GM19328 (cell line): Measurements from ENCODE around the gene AURKA.
"Not testable (repeated sequence)": the region's sequence is repeated elsewhere in the genome, so short reads cannot be mapped to it uniquely, and the experiment has no call there.

Experiments
- ATAC-seq: cut with Tn5 transposase; IDR thresholded peaks from one replicate; pipeline ENCODE4 v1.9.1; 2021; ENCODE audit warnings: mild to moderate bottlenecking, moderate library complexity; ENCODE audit not compliant: unreplicated experiment

The AURKA gene

GRCh38 chr20:56391596-56392131, 351 bp downstream of the AURKA start:
- peak; percentile 20 for ATAC-seq

- no peak for ATAC-seq
These were observed 978 bp downstream of the AURKA start for GRCh38 chr20:56391037-56391436.

DNA sequence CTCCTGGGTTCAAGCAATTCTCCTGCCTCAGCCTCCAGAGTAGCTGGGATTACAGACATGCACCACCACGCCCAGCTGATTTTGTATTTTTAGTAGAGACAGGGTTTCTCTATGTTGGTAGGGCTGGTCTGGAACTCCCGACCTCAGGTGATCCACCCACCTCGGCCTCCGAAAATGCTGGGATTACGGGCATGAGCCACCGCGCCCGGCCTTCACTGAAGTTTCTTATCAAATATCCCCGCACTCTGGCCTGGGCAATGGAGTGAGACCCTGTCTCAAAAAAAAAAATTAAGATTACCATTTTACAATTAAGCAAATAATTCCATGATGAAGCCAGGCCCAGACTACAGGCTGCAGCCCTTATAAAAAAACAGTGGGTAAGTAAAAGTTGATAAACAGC, 1.6 kb downstream of the AURKA start:
- not testable (repeated sequence) for ATAC-seq

DNA sequence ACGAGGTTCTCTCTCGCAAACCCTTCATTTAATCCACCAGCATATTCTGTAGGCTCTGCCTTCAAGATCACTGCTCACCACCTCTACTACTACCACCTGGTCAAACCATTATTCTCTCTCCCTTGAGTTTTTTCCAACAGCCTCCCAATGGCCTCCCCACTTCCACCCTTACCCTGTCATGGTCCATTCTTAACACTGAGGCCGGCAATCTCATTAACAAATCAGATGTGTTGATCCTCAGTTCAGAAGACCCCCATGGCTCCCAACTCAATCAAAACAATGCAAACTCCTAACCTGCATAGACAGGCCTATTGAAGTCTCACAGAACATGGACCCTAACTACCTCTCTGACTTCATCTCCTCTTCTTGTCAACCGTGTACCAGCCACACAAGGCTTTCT, 2.2 kb downstream of the AURKA start:
- no peak for ATAC-seq

- ATAC-seq: no peak
These were observed 3.1 kb downstream of the AURKA start for GRCh38 chr20:56388882-56389281.

GRCh38 chr20:56386219-56386618, 5.8 kb downstream of the AURKA start:
- ATAC-seq: no peak

GRCh38 chr20:56385130-56385529, 6.9 kb downstream of the AURKA start:
- ATAC-seq: no peak

DNA sequence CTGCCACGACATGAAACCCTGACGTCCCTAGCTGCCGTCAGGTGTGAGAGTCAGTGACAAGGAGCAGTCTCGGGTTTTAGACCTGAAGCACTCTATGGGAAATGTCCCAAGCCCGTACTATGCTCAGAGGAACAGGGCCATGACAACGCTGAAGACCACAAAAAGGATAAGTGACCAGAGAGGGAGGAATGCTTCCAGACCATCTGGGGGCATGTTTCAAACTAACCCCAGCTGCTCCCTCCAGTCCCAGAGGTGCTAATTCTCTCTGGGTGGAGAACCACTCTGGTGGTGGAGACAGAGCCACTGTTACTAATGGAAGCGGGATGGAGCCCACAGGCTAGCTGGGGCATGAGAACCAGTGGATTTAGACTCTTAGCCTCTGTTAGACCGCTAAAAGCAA, 8.7 kb downstream of the AURKA start:
- ATAC-seq: no peak

GRCh38 chr20:56382696-56383095, 9.3 kb downstream of the AURKA start:
- no peak for ATAC-seq

DNA sequence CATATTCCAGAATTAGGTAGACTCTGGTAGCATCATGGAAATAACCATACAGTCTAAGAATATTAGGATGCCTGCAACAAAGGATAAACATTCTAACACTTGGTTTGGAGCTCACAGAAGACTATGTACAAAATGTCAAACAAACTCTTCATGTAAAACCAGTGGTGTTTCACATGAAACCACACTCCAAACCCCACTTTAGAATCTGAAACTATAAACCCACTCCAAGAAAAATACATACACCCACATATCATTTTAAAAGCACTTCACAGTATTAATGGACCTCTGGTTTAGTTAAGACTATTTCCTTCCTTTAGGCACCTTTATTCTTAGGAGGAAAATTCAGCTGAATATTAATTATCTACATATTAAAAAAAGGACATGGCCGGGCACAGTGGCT, 10.5 kb downstream of the AURKA start:
- ATAC-seq: no peak

- ATAC-seq: no peak
These were observed 11.6 kb downstream of the AURKA start for GRCh38 chr20:56380375-56380774.

DNA sequence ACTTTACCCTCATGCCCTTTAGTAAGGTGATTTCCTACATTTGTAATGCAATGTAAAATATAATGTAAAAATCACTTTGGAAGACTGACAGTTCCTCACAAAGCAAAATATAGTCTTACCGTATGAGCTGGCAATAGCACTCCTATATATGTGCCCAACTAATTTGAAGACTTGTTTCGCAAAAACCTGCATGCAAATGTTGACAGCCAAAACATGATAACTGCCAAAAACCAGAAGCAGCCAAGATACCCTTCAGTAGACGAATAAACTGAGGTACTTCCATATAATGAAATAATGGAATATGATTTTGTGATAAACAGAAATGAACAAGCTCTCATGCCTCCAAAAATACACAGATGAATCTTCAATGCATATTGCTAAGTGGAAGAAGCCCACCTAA, 13.6 kb downstream of the AURKA start:
- no peak for ATAC-seq

DNA sequence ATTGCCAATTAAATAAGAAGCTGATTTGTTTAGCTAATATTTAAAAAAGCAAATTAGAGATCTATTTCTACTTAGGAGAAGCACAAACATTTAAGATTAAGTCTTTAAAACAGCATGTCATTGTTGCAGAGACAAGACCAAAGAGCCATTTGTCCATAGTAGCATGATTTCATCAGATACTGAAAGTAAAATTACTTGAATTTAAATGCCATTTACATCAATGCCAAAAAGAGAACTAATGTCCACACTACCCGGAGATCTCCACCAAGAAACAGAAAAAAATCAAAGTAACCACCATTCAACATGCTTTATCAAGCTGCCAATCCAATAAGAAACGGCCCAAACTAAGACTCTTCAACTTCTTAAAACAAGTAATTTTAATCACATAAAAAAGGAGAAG, 15.7 kb downstream of the AURKA start:
- ATAC-seq: no peak

DNA sequence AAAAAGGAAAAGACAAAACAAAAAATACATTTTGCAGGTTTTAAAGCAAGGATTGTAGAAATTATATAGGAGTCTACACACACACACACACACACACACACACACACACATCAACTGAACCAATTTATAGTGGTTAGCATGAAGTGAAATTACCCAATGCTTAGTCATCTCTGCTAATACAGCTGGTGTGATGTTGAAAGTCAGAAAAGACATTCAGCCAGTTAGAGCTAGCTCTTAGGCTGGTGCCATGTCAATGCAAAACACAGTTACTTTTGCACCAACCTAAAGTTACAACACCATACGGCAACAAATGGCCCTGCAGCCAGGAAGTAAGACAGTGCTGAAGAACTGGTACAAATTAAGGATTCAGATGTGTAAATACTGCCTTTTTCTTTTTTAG, 18.1 kb downstream of the AURKA start:
- no peak for ATAC-seq

DNA sequence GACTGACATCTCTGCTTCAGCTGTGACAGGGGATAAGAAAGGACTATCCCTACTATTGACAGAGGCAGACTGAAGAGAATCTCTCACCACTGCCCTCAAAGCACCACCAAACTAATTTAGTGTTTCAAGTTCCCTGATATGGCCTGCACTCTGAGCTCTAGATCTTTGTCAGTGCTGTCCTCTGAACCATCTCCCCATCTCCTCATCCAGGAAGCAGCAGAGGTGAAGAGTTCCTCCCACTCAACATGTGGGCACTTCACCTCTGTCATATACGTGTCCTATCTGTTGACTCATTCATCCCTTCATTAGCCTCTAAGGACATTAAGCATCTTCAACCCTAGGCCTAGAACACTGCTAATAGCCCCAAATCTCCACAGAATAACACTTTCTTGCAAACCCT, 19.2 kb downstream of the AURKA start:
- no peak for ATAC-seq

DNA sequence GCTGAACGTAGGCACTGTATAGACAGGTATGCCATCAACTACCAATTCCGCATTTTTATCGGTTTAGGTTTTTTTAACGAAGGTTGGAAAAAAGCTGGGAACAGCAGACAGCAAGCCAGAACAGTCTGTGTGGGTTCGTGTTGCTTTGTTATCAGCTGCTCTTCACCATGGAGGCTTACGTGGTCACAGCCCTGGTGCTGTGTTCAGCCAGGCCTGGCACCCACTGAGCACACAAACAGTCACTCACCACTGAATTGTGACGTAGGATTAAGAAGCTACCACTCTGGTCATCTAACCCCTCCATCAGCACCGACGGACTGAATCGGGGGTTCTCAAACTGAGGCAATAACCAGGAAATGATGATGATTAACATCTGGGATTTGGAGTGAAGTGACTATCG, 20.0 kb downstream of the AURKA start:
- ATAC-seq: no peak

DNA sequence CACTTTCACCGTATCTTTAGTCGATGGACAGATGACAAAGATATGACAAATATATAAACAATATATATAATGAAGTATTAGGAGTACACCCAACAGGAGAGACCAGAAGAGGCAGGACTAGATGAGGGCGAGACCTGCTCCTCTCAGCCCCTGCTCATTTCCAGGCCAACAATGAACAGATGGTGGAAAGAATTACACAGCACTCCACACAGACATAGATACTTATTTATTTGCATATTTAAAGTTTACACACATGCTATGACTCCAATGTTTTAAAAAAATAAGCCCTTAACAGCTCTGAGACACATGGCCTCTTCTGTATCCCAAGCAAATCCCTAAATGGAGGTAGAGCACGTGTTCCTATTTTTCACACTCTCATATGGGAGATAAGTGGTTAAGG, 22.8 kb downstream of the AURKA start:
- no peak for ATAC-seq

GRCh38 chr20:56368351-56369134, 23.5 kb downstream of the AURKA start:
- no peak for ATAC-seq

- no peak for ATAC-seq
These were observed 28.5 kb downstream of the AURKA start for GRCh38 chr20:56363491-56363890.

DNA sequence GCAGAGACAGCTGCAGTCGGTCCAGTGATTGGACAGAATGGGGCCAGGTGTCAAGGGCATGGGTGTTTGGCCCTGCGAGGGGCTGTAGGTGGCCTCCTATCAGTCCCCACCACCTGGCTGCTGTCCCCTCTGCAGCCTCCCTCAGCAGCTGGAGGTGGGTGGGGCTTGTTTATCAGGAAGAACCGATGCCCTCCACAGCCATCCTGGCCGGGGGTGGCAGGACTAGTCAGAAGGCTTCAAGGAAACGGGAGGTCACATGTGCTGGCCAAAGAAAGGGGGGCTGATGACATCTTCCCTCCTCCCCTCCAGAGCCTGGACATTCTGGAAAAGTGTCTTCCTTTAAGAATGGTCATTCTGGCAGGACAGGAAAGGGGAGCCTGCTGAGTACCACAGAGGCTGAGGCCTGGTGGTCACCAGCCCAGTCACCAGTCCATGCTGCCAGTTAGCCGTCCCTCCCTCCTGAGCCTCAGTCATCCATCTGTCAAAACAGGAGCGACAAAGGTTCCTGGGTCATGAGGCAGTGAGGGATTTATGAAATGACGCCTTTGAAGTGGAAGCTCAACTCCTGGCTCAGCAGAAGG, 29.1 kb downstream of the AURKA start:
- no peak for ATAC-seq

DNA sequence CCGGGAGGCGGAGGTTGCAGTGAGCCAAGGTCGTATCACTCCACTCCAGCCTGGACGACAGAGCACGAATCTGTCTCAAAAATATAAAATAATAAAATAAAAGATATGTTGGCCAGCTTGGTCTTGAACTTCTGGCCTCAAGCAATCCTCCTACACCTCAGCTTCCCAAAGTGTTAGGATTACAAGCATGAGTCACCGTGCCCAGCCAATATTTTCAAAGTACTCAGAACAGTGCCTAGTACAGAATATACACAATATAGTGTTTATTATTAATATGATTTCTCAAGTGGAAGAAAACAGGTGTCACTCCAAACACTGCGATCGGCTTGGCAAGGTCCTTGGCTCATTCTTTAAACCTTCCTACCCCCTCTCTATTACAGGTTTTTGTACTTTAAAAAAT, 30.1 kb downstream of the AURKA start:
- ATAC-seq: no peak

DNA sequence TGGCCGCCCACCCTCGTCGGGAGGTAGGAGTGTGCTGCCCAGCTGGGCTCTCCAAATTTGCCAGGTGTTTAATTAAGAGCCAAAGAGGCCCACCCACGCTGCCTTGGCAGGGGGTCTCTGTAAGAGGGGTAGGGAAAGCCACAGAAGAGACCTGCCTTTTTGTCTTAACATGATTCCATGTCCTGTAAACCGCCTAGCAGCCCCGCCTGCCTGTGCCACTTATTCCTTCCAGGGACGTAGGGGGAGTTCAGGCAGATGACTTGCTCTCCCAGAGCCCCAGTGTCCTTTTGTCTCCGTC, 31.2 kb downstream of the AURKA start:
- ATAC-seq: no peak
